GM08714 (cell line): ENCODE data around the gene PDLIM3.

Source experiments
- H3K4me3 ChIP-seq: fragments of 200-500 bp; sonication (Bioruptor generic); 2 replicates; pipeline ENCODE4 v1.5.1; 2014; ENCODE audit warnings: mild to moderate bottlenecking, low read length, inconsistent platforms
- ZNF274 ChIP-seq: IDR thresholded peaks from 2 replicates; pipeline ENCODE4 v1.6.1; 2012; ENCODE audit warnings: mild to moderate bottlenecking, low read depth, low read length

The PDLIM3 gene

DNA sequence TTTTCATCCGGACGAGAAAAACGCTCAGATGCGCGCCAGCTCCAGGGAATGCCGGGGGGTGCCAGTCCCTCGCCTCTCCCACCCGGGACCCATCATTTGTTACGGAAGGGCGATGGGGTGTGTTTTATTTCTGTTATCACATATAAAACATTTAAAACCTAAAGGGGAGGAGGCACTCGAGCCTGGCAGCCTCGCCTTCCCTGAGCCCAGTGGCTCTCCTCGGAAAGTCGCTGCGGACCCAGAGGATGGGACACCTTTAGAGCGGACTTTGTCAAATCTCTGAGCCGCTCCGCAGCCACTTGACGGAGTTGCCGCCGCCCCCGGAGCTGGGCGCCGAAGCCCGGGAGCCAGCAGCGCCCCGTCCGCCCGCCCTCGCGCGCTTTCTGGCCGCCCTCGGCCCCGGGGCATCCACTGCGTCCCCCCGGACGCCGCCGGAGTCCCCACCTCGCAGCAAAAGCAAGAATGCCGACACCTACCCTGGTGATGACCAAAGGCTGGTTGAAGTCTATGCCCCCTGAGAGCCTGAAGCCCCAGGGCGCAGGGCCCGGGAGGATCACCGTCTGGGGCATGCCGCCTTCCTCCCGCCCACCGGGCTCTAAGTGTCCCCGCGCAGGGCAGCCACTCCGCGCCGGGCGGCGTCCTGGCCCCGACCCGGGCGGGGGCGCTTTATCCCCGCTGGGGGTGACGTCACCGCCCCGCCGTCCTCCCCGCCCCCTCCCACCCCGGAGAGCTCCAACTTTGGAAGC is at the start of gene PDLIM3:
Gene PDLIM3 (minus strand): TSS at position 642 of the 746 bp plus-strand sequence. CDS start 73 bp downstream, at position 569.
- peak within 1 kb of the TSS; percentile 54 for H3K4me3 ChIP-seq
- TF ChIP-seq ZNF274 = no peak

DNA sequence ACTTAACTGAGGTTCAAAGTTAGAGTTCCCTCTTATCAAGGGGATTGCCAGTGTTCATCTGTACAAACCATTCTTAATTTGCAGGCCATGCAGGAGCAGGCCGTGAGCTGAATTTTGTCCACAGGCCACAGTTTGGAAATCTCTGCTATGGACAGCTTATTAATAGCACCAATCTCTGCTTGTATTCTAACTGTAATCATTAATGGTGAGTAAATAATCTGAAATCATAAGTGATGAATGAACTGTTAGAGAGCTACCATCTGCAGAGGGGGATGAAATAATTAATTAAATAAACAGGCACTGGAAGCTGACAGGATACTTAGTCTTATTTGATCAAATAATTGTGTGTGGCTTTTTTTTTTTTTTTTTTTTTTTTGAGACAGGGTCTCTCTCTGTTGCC is 48.5 kb upstream of the PDLIM3 start:
- TF ChIP-seq ZNF274 = no peak
- H3K4me3 ChIP-seq = no peak overlapping the region

DNA sequence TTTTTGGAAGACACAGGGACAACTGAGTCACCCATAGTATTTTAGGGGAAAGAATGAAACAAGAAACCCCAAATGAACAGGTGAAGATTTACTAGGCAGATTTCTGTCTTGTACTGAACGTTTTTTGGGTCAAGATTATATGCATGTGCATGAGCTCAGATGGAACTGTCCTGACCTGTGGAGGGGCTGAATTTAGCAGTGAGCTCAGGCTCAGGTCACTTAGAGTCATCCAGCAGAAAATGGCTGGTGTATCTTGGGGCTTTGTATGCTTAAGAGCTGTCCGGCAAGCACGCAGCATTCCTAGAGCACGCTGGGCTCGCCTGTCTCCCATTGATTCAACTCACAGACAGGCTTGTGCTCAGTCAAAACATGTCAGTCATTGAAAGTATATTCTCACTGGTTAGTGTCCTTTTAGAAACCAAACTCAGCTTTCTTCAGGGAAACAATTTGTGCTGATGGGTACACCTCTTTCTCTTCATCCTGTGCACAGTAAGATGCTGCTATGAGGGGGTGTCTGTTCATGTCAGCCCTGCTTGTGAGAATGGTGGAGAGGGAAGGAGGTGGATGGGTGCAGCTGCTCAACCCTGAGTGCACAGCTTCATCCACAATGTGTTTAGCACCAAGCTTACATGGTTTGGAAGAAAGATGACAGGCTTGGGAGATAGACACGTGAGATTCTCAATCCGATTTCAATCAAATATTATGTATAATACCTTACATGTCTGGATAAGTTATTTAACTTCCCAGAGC is 47.5 kb upstream of the PDLIM3 start:
- no peak for TF ChIP-seq ZNF274
- H3K4me3 ChIP-seq = no peak overlapping the region

- no peak overlapping the region for H3K4me3 ChIP-seq
- TF ChIP-seq ZNF274 = no peak
These were observed 45.4 kb upstream of the PDLIM3 start for GRCh38 chr4:185580699-185581098.

DNA sequence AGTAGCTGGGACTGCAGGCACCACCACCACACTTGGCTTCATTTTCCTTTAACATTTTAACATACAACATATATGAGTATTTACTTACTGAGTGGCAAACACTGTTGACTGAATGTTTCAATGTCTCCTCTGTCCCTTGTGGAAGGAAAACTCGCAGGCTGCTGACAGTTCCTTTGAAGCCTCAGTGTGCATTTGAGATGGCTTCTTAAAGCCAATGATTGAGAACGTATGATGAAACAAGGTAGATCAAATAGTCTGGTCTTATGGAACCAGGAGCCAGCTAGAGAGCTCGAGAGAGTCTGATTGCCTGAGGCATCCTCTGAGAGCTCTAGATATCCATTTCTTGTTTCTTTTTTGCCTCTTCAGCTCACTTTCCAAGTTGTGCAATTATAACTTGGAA is 43.0 kb upstream of the PDLIM3 start:
- no peak for TF ChIP-seq ZNF274
- H3K4me3 ChIP-seq = no peak overlapping the region

- TF ChIP-seq ZNF274 = no peak
- no peak overlapping the region for H3K4me3 ChIP-seq
These were observed 41.9 kb upstream of the PDLIM3 start for GRCh38 chr4:185576962-185577950.

DNA sequence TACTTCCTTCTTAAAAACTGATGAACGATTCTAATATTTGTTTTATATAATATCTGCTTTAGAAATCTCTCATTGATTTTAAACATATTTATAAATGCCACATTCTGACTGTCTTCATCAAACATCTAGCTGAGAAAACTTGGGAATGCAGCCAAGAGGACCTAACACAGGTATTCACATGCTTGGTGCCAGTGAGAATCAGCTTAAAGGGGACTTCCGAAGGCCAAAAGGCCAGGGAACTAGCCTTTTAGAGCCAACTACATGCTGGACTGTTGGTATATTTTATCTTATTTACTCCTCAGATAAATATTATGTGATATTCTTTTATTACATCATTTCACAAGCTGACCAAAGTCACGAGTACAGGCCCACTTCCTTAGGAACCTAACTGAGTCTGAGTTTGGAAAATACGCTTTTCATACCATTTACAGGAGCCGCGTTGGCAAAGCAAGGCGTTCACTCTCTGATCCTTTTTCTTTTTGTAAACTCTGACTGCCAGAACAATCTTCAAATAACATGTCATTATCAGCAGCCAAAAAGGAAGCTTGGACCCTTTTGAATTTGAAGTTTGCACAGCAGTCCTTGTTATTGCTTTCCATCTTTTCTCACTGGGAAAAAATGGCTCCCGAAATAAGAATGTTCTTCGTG is 41.1 kb upstream of the PDLIM3 start:
- H3K4me3 ChIP-seq = no peak overlapping the region
- TF ChIP-seq ZNF274 = no peak

DNA sequence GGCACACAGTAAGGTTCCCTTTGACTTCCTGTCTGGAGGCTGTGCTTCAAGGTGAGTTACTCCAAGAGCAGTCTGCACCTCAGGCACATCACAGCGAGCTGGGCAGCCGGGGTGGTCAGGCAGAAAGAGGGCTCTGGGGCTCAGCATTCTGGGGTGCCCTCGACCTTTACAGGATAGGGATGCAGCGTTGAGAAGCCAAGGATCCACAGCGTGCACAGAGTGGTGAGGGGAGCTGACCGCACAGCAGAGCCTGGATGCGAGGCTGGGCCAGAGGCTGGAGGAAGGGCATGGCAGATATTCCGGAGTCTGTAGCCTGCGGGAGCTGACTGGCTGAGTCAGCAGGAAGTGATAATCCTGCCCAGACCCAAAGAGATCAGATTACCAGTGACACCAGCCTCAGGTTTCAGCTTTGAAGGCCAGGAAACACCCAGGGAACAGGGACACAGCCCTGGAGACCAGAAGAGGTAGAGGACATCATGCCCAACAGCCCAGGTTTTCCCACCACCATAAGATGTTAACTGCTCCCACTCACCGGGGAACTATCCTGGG is 38.4 kb upstream of the PDLIM3 start:
- H3K4me3 ChIP-seq = no peak overlapping the region
- TF ChIP-seq ZNF274 = no peak

- TF ChIP-seq ZNF274 = no peak
These were observed 35.4 kb upstream of the PDLIM3 start for GRCh38 chr4:185570727-185571126.

GRCh38 chr4:185567381-185568376 is 32.4 kb upstream of the PDLIM3 start:
- no peak for TF ChIP-seq ZNF274

More at GRCh38 chr4:185570727-185571126, 35.4 kb upstream of the PDLIM3 start:
- no peak overlapping the region for H3K4me3 ChIP-seq

DNA sequence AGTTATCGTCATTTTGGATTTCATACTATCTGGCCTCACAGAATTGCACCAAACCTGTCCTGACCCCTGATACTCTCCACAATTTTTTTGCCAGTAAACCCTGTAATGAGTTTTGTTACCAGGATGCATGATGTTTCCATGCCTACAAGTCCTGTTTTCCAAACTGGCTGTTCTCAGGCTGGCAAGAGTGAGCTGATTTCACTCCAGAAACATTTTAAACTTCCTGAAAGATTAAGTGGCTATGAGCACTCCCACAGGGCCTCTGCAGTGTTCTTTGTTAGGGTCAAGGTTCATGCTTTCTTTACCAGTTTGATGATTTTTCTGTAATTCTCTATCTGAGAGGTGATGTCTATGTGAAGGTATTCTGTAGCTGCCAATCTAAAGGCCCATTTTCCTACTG is 31.7 kb upstream of the PDLIM3 start:
- no peak for TF ChIP-seq ZNF274
- no peak overlapping the region for H3K4me3 ChIP-seq

More at GRCh38 chr4:185567381-185568376, 32.4 kb upstream of the PDLIM3 start:
- no peak overlapping the region for H3K4me3 ChIP-seq

DNA sequence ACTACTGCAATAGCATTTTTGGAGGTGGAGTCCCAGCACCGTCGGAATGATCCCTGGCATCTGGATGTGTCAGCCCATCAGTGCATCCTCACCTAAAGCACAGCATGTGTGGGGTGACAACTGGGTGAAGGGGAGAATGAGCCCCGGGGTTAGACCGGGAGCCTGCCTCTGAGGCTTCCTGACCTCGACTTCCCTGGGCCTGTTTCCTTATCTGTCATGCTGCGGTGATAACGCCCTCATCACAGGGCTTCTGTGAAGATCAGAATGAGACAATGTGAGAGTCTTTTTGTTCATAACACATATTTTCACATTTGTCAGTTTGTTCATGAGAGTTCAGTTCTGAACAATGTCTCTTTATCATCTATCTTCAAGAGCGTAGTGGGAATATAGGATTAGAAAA is 31.1 kb upstream of the PDLIM3 start:
- no peak overlapping the region for H3K4me3 ChIP-seq
- TF ChIP-seq ZNF274 = no peak

DNA sequence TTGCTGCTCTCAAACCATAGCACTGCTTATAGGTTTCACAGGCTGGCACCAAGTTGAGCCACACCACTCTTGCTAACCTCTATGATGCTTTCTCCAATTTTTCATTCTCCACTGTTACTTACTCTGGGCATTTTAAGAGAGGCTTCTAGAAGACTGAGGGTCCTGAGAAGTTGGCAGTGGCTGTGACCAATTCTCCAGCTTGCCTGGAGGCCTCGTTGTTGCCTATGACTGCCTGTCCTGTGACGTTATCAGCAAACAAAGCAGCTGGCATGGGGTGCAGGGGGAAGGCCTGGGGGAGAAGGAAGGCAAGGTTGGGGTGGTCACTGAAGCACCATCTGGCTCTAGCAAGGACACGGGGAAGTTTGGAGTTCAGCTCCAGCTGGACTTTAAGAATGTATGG is 30.4 kb upstream of the PDLIM3 start:
- no peak overlapping the region for H3K4me3 ChIP-seq
- no peak for TF ChIP-seq ZNF274
